KMS-11 (cell line): ENCODE measurements around the gene TIGAR.

Experiments
- H2AFZ ChIP-seq: fragments of 200-600 bp; sonication (generic); 2 replicates; pipeline ENCODE4 v1.6.1; 2016; ENCODE audit warnings: antibody characterized with exemption, mixed run types, low read depth
- H3K27ac ChIP-seq: fragments of 200-600 bp; sonication (generic); 2 replicates; pipeline ENCODE4 v1.6.1; 2016; ENCODE audit warnings: mild to moderate bottlenecking, mixed run types
- H3K27me3 ChIP-seq: fragments of 200-600 bp; sonication (generic); 2 replicates; pipeline ENCODE4 v1.6.1; 2017; ENCODE audit warnings: mild to moderate bottlenecking, low read depth, mixed run types, moderate library complexity; ENCODE audit not compliant: insufficient read depth
- H3K36me3 ChIP-seq: fragments of 200-600 bp; sonication (generic); 2 replicates; pipeline ENCODE4 v1.6.1; 2017; ENCODE audit warnings: mild to moderate bottlenecking, mixed run types; ENCODE audit not compliant: insufficient read depth
- H3K4me1 ChIP-seq: fragments of 200-600 bp; sonication (generic); 2 replicates; pipeline ENCODE4 v1.6.1; 2016; ENCODE audit warnings: mild to moderate bottlenecking, low read depth, mixed run types; ENCODE audit not compliant: poor library complexity, severe bottlenecking
- H3K4me2 ChIP-seq: fragments of 200-600 bp; sonication (generic); 2 replicates; pipeline ENCODE4 v1.7.0; 2016; ENCODE audit warnings: mild to moderate bottlenecking, mixed run types
- H3K4me3 ChIP-seq: fragments of 200-600 bp; sonication (generic); IDR thresholded peaks from 2 replicates; pipeline ENCODE4 v1.6.1; 2017; ENCODE audit warnings: low read depth, low read length, mixed read lengths; ENCODE audit not compliant: insufficient read depth
- H3K79me2 ChIP-seq: fragments of 200-600 bp; sonication (generic); 2 replicates; pipeline ENCODE4 v1.6.1; 2016; ENCODE audit warnings: low read depth, mixed run types; ENCODE audit not compliant: insufficient read depth
- H3K9ac ChIP-seq: fragments of 200-600 bp; sonication (generic); 2 replicates; pipeline ENCODE4 v1.6.1; 2016; ENCODE audit warnings: mild to moderate bottlenecking, mixed run types
- H4K20me1 ChIP-seq: fragments of 200-600 bp; sonication (generic); 2 replicates; pipeline ENCODE4 v1.6.1; 2016; ENCODE audit warnings: mild to moderate bottlenecking, mixed run types; ENCODE audit not compliant: insufficient read depth
- CTCF ChIP-seq: fragments of 200-600 bp; sonication (generic); conservative IDR thresholded peaks from 2 replicates; pipeline ENCODE4 v1.6.1; 2017; ENCODE audit warnings: low read depth, mild to moderate bottlenecking, antibody characterized with exemption, low read length, moderate library complexity, mixed read lengths

The TIGAR gene

GRCh38 chr12:4307593-4308333, 13.2 kb upstream of the TIGAR start:
- H4K20me1 ChIP-seq, result no peaks in the 10 kb centered on the region
- H3K9ac ChIP-seq, result no peak overlapping the region
- H3K4me2 ChIP-seq, result no peak overlapping the region
- H3K27me3 ChIP-seq, result no peaks in the 10 kb centered on the region
- 0 out of 2 replicates have a peak, but pooled peaks cover 4% of the 10 kb centered on the region for H3K36me3 ChIP-seq
- no peak overlapping the region for H2AFZ ChIP-seq
- no peak overlapping the region for H3K27ac ChIP-seq
- peaks cover 38% of the 10 kb centered on the region for H3K4me1 ChIP-seq
- no peak for TF ChIP-seq CTCF
- no peaks in the 10 kb centered on the region for H3K79me2 ChIP-seq
- no peak overlapping the region for H3K4me3 ChIP-seq

GRCh38 chr12:4308334-4308950, 12.6 kb upstream of the TIGAR start:
- H3K4me3 ChIP-seq, result no peak overlapping the region
- no peaks in the 10 kb centered on the region for H4K20me1 ChIP-seq
- no peaks in the 10 kb centered on the region for H3K27me3 ChIP-seq
- no peak overlapping the region for H3K27ac ChIP-seq
- no peak overlapping the region for H3K9ac ChIP-seq
- H3K36me3 ChIP-seq, result 0 out of 2 replicates have a peak, but pooled peaks cover 4% of the 10 kb centered on the region
- no peak overlapping the region for H2AFZ ChIP-seq
- peaks cover 44% of the 10 kb centered on the region for H3K4me1 ChIP-seq
- H3K4me2 ChIP-seq, result no peak overlapping the region
- no peak for TF ChIP-seq CTCF
- no peaks in the 10 kb centered on the region for H3K79me2 ChIP-seq

- Histone ChIP-seq H2AFZ (no peak overlapping the region), H3K27ac (peak overlapping the region; percentile 4; the same call in 1 of the 2 replicates), H3K27me3 (no peaks in the 10 kb centered on the region), H3K79me2 (no peaks in the 10 kb centered on the region), H3K4me1 (peaks cover 44% of the 10 kb centered on the region), H3K4me2 (peak overlapping the region; percentile 51), H3K36me3 (no peaks in the 10 kb centered on the region), H3K4me3 (no peak overlapping the region), H3K9ac (no peak overlapping the region), H4K20me1 (no peaks in the 10 kb centered on the region)
- TF ChIP-seq CTCF, result no peak
Observed at GRCh38 chr12:4311776-4312175, 9.2 kb upstream of the TIGAR start.

GRCh38 chr12:4312251-4312650, 8.8 kb upstream of the TIGAR start:
- TF ChIP-seq CTCF, result no peak
- Histone ChIP-seq H3K79me2 (no peaks in the 10 kb centered on the region), H3K9ac (no peak overlapping the region), H3K4me1 (peaks cover 44% of the 10 kb centered on the region), H3K4me2 (peak overlapping the region; percentile 51), H3K4me3 (no peak overlapping the region), H2AFZ (no peak overlapping the region), H3K27me3 (no peaks in the 10 kb centered on the region), H3K27ac (peak overlapping the region; percentile 4; the same call in 1 of the 2 replicates), H4K20me1 (no peaks in the 10 kb centered on the region), H3K36me3 (no peaks in the 10 kb centered on the region)
